Measurements from ENCODE around the gene INHBA.
A peak's percentile ranks its signal among the peaks of the same experiment; 100 is the strongest.

Gene INHBA

GRCh38 chr7:41711283-41712064 lies 8.6 kb upstream of the INHBA start:
- DNase-seq (ENCODE audit: low spot score): no peak

- DNase-seq (ENCODE audit: low spot score): no peak
Measured at GRCh38 chr7:41710838-41711237, 7.9 kb upstream of the INHBA start.

- peak; percentile 51 for DNase-seq (ENCODE audit: low spot score)
Measured at GRCh38 chr7:41709621-41710020, 6.7 kb upstream of the INHBA start.

DNA sequence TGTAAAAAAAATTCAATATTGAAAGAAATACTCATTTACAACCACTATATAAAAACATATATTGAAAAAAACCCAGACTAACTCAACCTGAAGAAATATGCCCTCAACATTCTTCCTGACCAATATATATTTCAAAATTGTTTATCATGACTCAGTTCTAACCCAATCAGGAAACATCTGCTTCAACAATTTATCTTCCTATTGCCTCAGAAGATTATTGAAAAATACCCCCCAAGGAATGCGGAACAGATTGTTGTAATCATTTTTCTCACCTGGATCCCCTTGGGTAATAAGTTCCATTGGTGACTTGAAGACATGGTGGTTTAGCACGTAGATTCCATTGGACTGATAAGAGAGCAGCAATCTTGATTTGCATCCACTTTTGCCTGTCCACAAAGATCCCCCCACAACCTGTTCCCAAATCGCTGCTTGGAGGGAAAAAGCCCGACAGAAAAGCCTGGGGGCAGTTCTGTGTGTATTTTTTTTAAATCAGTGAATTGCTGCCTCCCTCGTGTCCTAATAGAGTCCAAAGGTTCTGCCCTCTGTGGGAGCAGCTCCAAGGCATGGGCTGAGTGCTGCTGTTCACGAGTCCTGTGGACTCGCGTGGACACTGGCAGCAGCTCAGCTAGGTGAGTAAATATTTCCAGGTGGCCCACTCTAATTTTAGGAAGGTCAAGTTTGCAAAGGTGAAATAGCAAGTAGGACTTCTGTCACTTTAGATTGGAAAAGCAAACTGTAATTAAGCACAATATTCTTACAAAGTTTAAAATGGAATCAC lies 5.9 kb upstream of the INHBA start:
- no peak for DNase-seq (ENCODE audit: low spot score)

DNA sequence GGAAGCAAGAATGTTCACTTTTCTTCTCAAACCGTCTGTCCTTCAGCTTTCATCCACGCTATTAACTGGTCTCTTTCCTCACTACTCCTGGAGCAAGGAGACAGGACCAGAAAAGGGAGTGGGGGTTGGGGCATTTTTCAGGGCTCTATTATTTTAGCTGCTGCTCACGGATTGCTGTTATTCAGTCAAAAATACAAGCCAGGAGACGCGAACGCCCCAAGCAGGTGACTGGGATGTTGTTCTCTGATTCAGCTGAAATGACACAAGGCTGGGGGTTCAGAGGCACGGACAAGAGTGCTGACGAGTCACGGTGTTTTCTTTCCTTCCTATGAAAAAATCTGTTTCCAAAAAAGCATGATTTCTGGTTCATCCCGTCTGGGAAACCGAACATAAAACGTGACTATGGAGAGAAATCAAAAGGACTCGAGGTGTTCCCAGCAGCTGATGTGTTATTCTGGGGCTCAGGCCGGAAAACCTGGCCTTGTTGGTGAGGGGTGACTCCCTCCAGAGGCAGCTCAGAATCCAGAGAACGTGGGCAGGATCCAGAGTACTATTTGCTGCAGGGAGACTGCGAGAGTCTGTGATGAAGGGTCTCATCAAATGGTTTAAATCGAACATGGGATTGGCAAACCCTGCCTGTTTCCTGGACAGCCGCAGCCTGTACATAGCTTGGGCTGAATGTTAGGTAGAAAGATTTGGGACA lies 3.5 kb upstream of the INHBA start:
- DNase-seq (ENCODE audit: low spot score): no peak

GRCh38 chr7:41705109-41705901 lies 2.4 kb upstream of the INHBA start:
- peak; percentile 89 for DNase-seq (ENCODE audit: low spot score)

DNA sequence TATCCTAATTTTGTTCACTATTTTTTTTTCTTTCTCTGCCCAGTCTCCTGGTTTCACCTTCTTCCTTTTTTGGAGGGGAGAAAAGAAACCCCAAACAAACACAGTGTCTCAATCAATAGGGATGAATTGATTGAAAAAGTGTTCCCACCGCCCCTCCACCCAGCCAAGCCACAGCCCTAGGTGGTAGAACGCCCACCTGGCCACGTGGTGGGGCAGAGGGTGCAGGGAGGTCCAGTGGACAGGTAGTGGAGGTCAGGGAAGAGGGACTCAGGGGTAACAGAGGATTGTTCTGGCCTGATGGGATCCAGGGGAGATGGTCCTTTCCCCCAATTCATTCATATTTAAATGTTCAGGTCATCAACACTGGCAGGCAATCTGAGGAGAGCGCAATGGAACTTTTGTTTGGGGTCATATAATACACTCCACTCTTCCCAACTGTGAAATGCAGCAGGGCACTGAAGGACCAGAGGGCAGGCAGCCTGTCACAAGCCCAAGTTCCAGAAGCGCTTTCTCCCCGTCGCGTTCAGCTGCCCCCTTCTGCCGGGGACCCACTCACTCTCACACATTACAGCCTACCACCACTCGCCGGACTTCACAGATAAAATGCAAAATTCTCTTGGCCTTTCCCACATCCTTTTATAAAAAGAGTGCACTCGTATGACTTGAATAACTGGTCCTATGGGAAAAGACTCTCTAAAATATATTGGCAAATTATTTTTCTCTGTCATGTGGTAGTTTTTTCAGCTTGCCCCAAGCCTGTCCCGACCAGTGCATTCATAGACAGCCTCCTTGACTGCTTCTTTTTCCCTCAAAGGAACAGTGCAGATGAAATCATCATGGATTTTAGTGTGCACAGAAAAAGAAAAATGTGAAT lies 1.6 kb downstream of the INHBA start:
- DNase-seq (ENCODE audit: low spot score): no peak

- DNase-seq (ENCODE audit: low spot score): no peak
Measured at GRCh38 chr7:41700044-41700471, 2.8 kb downstream of the INHBA start.

DNA sequence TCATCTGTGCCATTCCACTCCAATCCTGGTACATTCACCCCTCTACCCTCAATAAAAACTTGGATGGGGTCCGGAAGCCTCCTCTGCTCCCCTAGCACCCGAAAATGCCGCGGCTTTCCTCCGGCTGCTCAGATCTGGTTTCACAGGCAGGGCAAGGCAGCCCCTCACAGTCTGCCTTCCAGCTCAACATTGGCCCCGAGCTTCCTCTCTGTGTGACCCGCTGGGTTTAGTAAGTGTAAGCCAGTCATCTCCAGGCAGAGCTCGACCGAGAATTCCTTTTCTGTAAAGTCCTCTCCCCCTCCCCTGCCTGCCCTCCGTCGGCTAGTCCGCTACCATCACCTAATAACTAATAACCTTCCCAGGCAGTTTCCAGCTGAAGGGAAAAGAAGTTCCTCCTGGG lies 3.4 kb downstream of the INHBA start:
- no peak for DNase-seq (ENCODE audit: low spot score)

- DNase-seq (ENCODE audit: low spot score): no peak
Measured at GRCh38 chr7:41698726-41699125, 4.2 kb downstream of the INHBA start.

GRCh38 chr7:41698114-41698513 lies 4.8 kb downstream of the INHBA start:
- DNase-seq (ENCODE audit: low spot score): no peak

DNA sequence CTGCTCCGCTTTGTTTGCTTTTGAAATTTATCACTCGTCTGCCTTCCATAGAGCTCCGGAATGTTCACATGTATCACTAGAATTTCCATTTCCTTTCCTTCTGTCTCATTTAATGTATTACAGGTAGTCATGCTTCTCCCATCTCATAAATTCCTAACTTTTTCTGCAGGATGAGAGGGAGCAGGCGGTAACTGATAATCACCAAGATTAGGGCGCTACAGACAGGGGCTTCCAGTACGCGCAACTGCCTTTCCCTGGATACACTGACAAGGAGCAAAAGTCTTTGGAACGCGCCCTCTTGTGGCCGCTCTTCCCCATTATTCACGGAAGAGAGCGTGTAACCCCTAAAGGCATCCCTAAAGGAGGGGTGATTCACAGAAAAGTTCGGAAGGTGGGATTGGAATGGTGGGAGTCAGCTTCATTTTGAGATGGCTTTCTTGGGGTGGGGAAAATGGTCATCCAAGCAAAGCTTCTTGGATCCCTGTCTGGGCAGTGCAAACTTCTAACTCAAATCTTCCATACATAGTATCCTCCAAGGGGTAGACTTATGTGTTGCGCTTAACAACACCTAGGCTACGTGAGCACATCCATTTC lies 6.5 kb downstream of the INHBA start:
- peak; percentile 76 for DNase-seq (ENCODE audit: low spot score)

GRCh38 chr7:41695661-41696322 lies 7.1 kb downstream of the INHBA start:
- DNase-seq (ENCODE audit: low spot score): no peak

DNA sequence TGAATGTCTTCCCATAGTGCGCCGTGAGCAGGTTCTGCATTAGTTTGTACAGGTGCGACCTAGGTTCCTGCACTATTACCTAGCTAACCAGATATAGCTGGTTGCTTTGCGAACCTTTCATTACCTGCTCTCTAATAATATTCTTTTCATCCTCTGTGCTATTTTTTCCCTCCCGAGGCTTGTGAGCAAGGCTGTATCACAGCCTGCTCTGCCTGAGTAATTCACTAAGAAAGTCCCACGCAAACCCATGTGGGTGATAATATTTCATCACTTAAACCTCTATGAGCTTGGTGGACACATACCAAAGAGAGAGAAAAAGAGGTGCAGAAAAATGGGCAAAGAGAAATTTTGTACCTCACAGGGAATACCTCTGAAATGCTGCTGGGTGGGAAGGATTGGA lies 8.4 kb downstream of the INHBA start:
- DNase-seq (ENCODE audit: low spot score): no peak

GRCh38 chr7:41693150-41693997 lies 9.5 kb downstream of the INHBA start:
- no peak for DNase-seq (ENCODE audit: low spot score)

GRCh38 chr7:41692251-41692650 lies 10.6 kb downstream of the INHBA start:
- DNase-seq (ENCODE audit: low spot score): no peak

GRCh38 chr7:41691286-41692190 lies 11.4 kb downstream of the INHBA start:
- DNase-seq (ENCODE audit: low spot score): no peak

DNA sequence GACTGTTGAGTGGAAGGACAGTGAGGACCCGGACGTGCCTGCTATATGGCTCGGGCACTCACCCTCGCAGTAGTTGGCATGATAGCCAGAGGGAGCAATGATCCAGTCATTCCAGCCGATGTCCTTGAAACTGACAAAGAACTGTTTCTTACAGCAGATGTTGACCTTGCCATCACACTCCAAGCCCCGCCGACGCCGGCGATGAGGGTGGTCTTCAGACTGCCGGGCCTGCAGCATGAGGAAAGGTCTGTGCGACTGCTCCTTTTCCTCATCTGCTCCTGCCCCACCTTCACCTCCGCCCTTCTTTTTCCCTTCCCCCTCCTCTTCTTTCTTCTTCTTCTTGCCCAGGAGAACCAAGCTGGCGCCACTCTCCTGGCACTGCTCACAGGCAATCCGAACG lies 13.1 kb downstream of the INHBA start:
- no peak for DNase-seq (ENCODE audit: low spot score)

All from COLO829 (cell line).